Medulla oblongata (tissue), 1 donor: Measurements from ENCODE around the gene PASD1.
"Not testable (repeated sequence)": the region's sequence is repeated elsewhere in the genome, so short reads cannot be mapped to it uniquely, and the experiment has no call there.

ENCODE experiments used
- DNase-seq: peaks from one replicate; pipeline ENCODE4 v3.0.0-alpha.2; 2015; ENCODE audit errors: extremely low spot score

Gene PASD1

GRCh38 chrX:151563449-151563848 lies at the start of gene PASD1:
PASD1 (plus strand) TSS chrX:151563675; CDS start chrX:151601554, 37,879 bp downstream.
- DNase-seq = no peak

- no peak for DNase-seq
Observed at GRCh38 chrX:151515237-151515636, 48.2 kb upstream of the PASD1 start.

GRCh38 chrX:151516538-151517187 lies 46.8 kb upstream of the PASD1 start:
- DNase-seq = no peak

GRCh38 chrX:151517421-151517820 lies 46.1 kb upstream of the PASD1 start:
- no peak for DNase-seq

GRCh38 chrX:151523351-151523750 lies 40.1 kb upstream of the PASD1 start:
- DNase-seq = no peak

GRCh38 chrX:151536571-151536970 lies 26.9 kb upstream of the PASD1 start:
- DNase-seq = no peak

GRCh38 chrX:151537572-151537971 lies 25.9 kb upstream of the PASD1 start:
- DNase-seq = no peak

GRCh38 chrX:151538190-151539122 lies 25.0 kb upstream of the PASD1 start:
- no peak for DNase-seq

GRCh38 chrX:151543706-151544105 lies 19.8 kb upstream of the PASD1 start:
- DNase-seq = no peak

- DNase-seq = not testable (repeated sequence)
Observed at GRCh38 chrX:151546226-151546625, 17.2 kb upstream of the PASD1 start.

- not testable (repeated sequence) for DNase-seq
Observed at GRCh38 chrX:151551176-151551575, 12.3 kb upstream of the PASD1 start.

GRCh38 chrX:151552743-151553142 lies 10.7 kb upstream of the PASD1 start:
- no peak for DNase-seq

- DNase-seq = not testable (repeated sequence)
Observed at GRCh38 chrX:151555301-151555700, 8.2 kb upstream of the PASD1 start.

GRCh38 chrX:151562485-151562884 lies 990 bp upstream of the PASD1 start:
- DNase-seq = not testable (repeated sequence)

GRCh38 chrX:151563003-151563402 lies 472 bp upstream of the PASD1 start:
- DNase-seq = not testable (repeated sequence)

- DNase-seq = no peak
Observed at GRCh38 chrX:151564035-151564434, 560 bp downstream of the PASD1 start.

- not testable (repeated sequence) for DNase-seq
Observed at GRCh38 chrX:151566872-151567271, 3.4 kb downstream of the PASD1 start.

GRCh38 chrX:151570561-151570960 lies 7.1 kb downstream of the PASD1 start:
- DNase-seq = no peak

GRCh38 chrX:151593384-151593783 lies 29.9 kb downstream of the PASD1 start:
- DNase-seq = not testable (repeated sequence)

- no peak for DNase-seq
Observed at GRCh38 chrX:151596282-151596681, 32.8 kb downstream of the PASD1 start.

- no peak for DNase-seq
Observed at GRCh38 chrX:151604931-151605330, 41.5 kb downstream of the PASD1 start.

GRCh38 chrX:151609222-151609621 lies 45.7 kb downstream of the PASD1 start:
- DNase-seq = no peak

GRCh38 chrX:151621422-151621821 lies 57.9 kb downstream of the PASD1 start:
- no peak for DNase-seq
